Neuronal stem cell (in vitro differentiated cells): Measurements from ENCODE around the gene GRM4.

Source experiments
- DNase-seq: peaks from one replicate; pipeline ENCODE4 v3.0.0-alpha.2; 2013; ENCODE audit warnings: low spot score
- H2AFZ ChIP-seq: one replicate; pipeline ENCODE4 v1.6.1; 2013; ENCODE audit warnings: mild to moderate bottlenecking, low read length, inconsistent platforms
- H2AK5ac ChIP-seq: 2 replicates; pipeline ENCODE4 v1.6.1; 2013; ENCODE audit warnings: low read depth, mild to moderate bottlenecking, inconsistent platforms, low read length, moderate library complexity, mixed read lengths
- H2BK120ac ChIP-seq: 2 replicates; pipeline ENCODE4 v1.6.1; 2013; ENCODE audit warnings: low read depth, mild to moderate bottlenecking, inconsistent platforms, low read length, moderate library complexity, mixed read lengths
- H2BK12ac ChIP-seq: one replicate; pipeline ENCODE4 v1.6.1; 2013; ENCODE audit warnings: low read length, inconsistent platforms
- H2BK15ac ChIP-seq: 2 replicates; pipeline ENCODE4 v1.6.1; 2013; ENCODE audit warnings: mild to moderate bottlenecking, low read length, inconsistent platforms, mixed read lengths
- H2BK5ac ChIP-seq: one replicate; pipeline ENCODE4 v1.6.1; 2013; ENCODE audit warnings: inconsistent platforms, mild to moderate bottlenecking, low read length, moderate library complexity
- H3K14ac ChIP-seq: one replicate; pipeline ENCODE4 v1.6.1; 2013; ENCODE audit warnings: low read length, inconsistent platforms
- H3K18ac ChIP-seq: 2 replicates; pipeline ENCODE4 v1.6.1; 2013; ENCODE audit warnings: low read length, inconsistent platforms
- H3K23ac ChIP-seq: 2 replicates; pipeline ENCODE4 v1.6.1; 2013; ENCODE audit warnings: low read depth, mild to moderate bottlenecking, mixed read lengths, low read length, inconsistent platforms; ENCODE audit not compliant: poor library complexity
- H3K27ac ChIP-seq: replicated peaks from 3 replicates; pipeline ENCODE4 v1.5.1; 2013; ENCODE audit warnings: low read length, inconsistent platforms
- H3K27me3 ChIP-seq, 3 experiments: 2 replicates each; pipeline ENCODE4 v1.6.1; 2013; ENCODE audit warnings: low read length in 3 of 3, mild to moderate bottlenecking in 2 of 3, inconsistent platforms in 1 of 3, low read depth in 1 of 3, mixed read lengths in 1 of 3, moderate library complexity in 1 of 3; ENCODE audit not compliant: control insufficient read depth in 3 of 3, insufficient read depth in 3 of 3
- H3K36me3 ChIP-seq, 2 donors: replicated peaks in 1 of 2; 2 replicates each; pipeline ENCODE4 v1.6.1; 2013; ENCODE audit warnings: low read length in 2 of 2; ENCODE audit not compliant: control insufficient read depth in 2 of 2, insufficient read depth in 2 of 2
- H3K4ac ChIP-seq: 2 replicates; pipeline ENCODE4 v1.6.1; 2013; ENCODE audit warnings: inconsistent platforms, mild to moderate bottlenecking, low read length, moderate library complexity
- H3K4me1 ChIP-seq, 2 donors: 1 replicate in 1 of 2; 2 replicates in 1 of 2; pipeline ENCODE4 v1.6.1; 2013; ENCODE audit warnings: low read length in 2 of 2, low read depth in 1 of 2; ENCODE audit not compliant: control insufficient read depth in 2 of 2, insufficient read depth in 1 of 2
- H3K4me2 ChIP-seq: one replicate; pipeline ENCODE4 v1.6.1; 2013; ENCODE audit warnings: mild to moderate bottlenecking, low read length, inconsistent platforms; ENCODE audit not compliant: insufficient read depth, poor library complexity, severe bottlenecking
- H3K4me3 ChIP-seq, 2 donors: 2 replicates each; pipeline ENCODE4 v1.5.1; 2013; ENCODE audit warnings: low read length in 2 of 2, mild to moderate bottlenecking in 2 of 2, inconsistent platforms in 1 of 2, moderate library complexity in 1 of 2
- H3K79me1 ChIP-seq: one replicate; pipeline ENCODE4 v1.6.1; 2013; ENCODE audit warnings: low read depth, mild to moderate bottlenecking, inconsistent platforms, low read length, moderate library complexity
- H3K9ac ChIP-seq: one replicate; pipeline ENCODE4 v1.6.1; 2013; ENCODE audit warnings: mild to moderate bottlenecking, low read depth, low read length, inconsistent platforms; ENCODE audit not compliant: poor library complexity
- H3K9me3 ChIP-seq, 2 donors: replicated peaks in 1 of 2; 2 replicates each; pipeline versions ENCODE3 to v1.6.1; 2013; ENCODE audit warnings: low read length in 2 of 2, mild to moderate bottlenecking in 2 of 2, inconsistent platforms in 1 of 2, low read depth in 1 of 2, mixed read lengths in 1 of 2, moderate library complexity in 1 of 2; ENCODE audit not compliant: control insufficient read depth in 2 of 2, insufficient read depth in 1 of 2
- H4K8ac ChIP-seq: one replicate; pipeline ENCODE4 v1.6.1; 2013; ENCODE audit warnings: low read depth, mild to moderate bottlenecking, inconsistent platforms, low read length, moderate library complexity
- H4K91ac ChIP-seq: one replicate; pipeline ENCODE4 v1.6.1; 2013; ENCODE audit warnings: low read length, low read depth, mild to moderate bottlenecking, inconsistent platforms; ENCODE audit not compliant: poor library complexity
- WGBS, 2 donors: extraction: QIAGEN DNeasy Blood & Tissue Kit; methylation state at CpG; one replicate each; pipeline ENCODE4 v1.1.7; 2013; ENCODE audit warnings: missing lambda C conversion rate in 2 of 2, mixed read lengths in 1 of 2; ENCODE audit not compliant: insufficient read length in 2 of 2, insufficient replicate concordance in 1 of 2; ENCODE audit errors: extremely low coverage in 2 of 2; 5-methylcytosine and 5-hydroxymethylcytosine counted together

GRM4 gene

DNA sequence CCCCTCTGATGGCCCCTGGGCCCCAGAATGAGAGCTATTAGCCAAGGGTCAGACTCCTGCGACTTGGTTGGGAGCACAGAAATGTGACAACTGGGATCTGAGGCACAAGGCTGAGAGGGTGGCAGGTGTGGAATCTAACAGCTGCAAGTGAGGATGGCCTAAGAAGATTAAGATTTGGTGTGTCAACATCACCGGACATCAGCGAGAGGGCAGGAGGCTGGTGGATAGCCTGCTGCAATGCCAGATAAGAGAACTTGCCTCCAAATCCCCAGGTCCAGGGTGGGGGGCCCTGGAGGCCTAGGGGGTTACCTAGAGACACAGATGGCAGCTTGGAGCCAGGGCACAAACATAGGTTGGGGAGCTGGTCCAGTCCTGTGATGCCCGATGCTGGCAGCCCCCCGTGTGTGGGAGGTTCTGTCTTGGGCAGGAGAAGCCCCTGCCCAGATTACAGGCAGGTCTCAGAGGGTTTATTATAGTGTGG is 155.8 kb downstream of the GRM4 start:
- no peak for DNase-seq
- Histone ChIP-seq H2AK5ac (no peak overlapping the region), H3K4me3 (no peak overlapping the region), H3K4me2 (no peak overlapping the region), H2BK15ac (no peak overlapping the region), H3K4ac (no peak overlapping the region), H3K9ac (peak overlapping the region; percentile 9), H3K27ac (no peak overlapping the region), H2BK5ac (no peak overlapping the region), H3K36me3 (no peaks in the 10 kb centered on the region), H2BK120ac (no peak overlapping the region), H3K79me1 (no peaks in the 10 kb centered on the region), H3K14ac (no peak overlapping the region), H3K23ac (no peak overlapping the region), H3K4me1 (peaks cover 0 to 6% of the 10 kb centered on the region in 2 donors), H4K8ac (no peak overlapping the region), H3K9me3 (peaks cover 0 to 2% of the 10 kb centered on the region in 2 donors), H3K27me3 (no peaks in the 10 kb centered on the region), H2AFZ (no peak overlapping the region), H3K18ac (peak overlapping the region; percentile 11), H4K91ac (no peak overlapping the region), H2BK12ac (no peak overlapping the region)
- WGBS, 2 donors = no CpG with 5 or more reads among the region's 5 CpGs

DNA sequence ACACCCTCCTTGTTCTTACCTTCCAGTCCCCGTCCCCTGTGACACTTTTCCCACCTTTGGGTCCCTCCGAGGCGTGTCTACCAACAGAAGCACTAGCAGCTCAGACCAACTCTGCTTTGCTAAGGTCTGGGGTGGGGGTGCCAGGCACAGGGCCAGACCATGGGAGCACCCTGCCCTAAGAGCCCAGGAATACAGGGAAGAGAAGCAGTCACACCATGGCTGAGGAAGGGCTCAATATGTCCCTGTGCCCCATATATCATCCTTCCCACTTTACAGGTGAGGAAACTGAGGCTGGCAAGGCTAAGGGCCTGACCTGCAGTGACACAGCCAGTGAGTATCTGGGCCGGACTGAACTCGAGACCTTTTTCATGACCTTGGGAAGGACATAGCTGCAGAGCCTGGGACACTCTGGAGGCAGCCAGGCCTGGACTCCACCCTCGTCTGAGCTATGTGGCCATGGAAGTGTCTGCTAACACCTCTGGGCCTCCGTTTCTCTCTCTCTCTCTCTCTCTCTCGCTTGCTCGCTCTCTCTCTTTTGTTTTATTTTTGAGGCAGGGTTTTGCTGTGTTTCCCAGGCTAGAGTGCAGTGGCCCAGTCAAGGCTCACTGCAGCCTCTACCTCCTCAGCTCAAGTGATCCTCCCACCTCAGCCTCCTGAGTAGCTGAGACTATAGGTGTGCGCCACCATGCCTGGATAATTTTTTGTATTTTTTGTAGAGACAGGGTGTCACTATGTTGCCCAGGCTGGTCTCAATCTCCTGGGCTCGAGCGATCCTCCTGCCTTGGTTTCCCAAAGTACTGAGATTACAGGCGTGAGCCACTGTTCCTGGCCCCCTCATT is 156.7 kb downstream of the GRM4 start:
- no peak overlapping the region for H3K4ac ChIP-seq
- peak overlapping the region; percentile 58 for H3K18ac ChIP-seq
- no peak overlapping the region for H3K14ac ChIP-seq
- no peaks in the 10 kb centered on the region for H3K36me3 ChIP-seq
- H3K27ac ChIP-seq = no peak overlapping the region
- peak overlapping the region; percentile 56 for H2BK5ac ChIP-seq
- H2AK5ac ChIP-seq = peak overlapping the region; percentile 5
- H3K27me3 ChIP-seq = no peaks in the 10 kb centered on the region
- peak overlapping the region; percentile 24 for H2BK15ac ChIP-seq
- H3K9me3 ChIP-seq = peaks cover 0 to 2% of the 10 kb centered on the region in 2 donors
- WGBS, 2 donors = no CpG with 5 or more reads among the region's 13 CpGs
- H3K9ac ChIP-seq = no peak overlapping the region
- no peak for DNase-seq
- no peak overlapping the region for H2BK120ac ChIP-seq
- H3K4me1 ChIP-seq = peaks cover 0 to 6% of the 10 kb centered on the region in 2 donors
- H4K91ac ChIP-seq = no peak overlapping the region
- H4K8ac ChIP-seq = no peak overlapping the region
- no peak overlapping the region for H2BK12ac ChIP-seq
- no peak overlapping the region for H3K4me2 ChIP-seq
- H3K23ac ChIP-seq = no peak overlapping the region
- no peak overlapping the region for H2AFZ ChIP-seq
- H3K4me3 ChIP-seq = no peak overlapping the region
- no peaks in the 10 kb centered on the region for H3K79me1 ChIP-seq

DNA sequence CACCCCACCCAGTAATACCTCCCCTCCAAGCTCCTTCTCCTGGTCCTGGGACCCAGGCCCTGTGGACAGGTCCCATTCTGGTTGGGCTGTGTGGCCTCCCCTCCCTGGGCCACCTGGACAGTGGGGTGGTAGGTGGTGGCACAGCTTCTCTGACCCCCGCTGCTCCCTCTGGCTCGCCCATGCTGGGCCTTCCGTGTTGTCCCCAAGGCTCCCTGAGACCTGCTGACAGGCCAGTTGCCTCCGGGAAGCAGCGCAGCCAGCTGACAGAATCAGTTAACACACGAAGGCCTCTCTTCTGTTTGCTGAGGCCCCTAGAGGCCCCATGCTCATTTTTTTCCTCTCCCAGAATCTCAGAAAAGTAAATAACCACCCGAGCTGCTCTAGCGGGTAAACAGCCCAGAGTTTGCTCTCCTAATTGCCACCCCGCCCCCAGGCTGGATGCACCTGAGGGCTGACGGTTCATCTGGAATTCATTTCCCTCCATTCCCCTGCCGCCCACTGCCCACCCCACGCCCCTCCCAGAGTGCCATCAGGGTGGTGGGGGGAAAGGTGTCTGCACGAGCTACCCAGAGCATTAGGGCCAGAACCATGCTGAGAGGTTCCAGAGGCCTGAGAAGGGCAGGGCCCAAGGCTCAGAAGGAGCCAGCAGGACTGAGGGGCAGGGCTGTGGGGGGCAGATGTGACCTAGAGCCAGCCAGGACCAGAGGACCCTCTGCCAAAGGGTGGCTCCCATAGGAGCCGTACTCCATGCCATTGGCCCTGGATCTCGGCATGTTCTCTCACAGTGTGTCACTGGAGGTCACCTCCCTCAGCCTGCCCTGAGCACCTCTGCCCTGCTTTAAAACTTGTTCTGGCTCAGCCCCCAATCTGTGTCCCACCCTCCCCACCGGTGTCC is 157.5 kb downstream of the GRM4 start:
- Histone ChIP-seq H4K91ac (no peak overlapping the region), H3K79me1 (no peaks in the 10 kb centered on the region), H2BK120ac (no peak overlapping the region), H3K4me1 (peaks cover 0 to 4% of the 10 kb centered on the region in 2 donors), H4K8ac (no peak overlapping the region), H3K36me3 (no peaks in the 10 kb centered on the region), H2BK12ac (peak overlapping the region; percentile 30), H3K9ac (no peak overlapping the region), H3K27ac (no peak overlapping the region), H3K14ac (peak overlapping the region; percentile 42), H3K18ac (peak overlapping the region; percentile 69), H2BK15ac (peak overlapping the region; percentile 24), H3K23ac (peak overlapping the region; percentile 34), H2AFZ (no peak overlapping the region), H2AK5ac (peak overlapping the region; percentile 92), H3K27me3 (no peaks in the 10 kb centered on the region), H2BK5ac (peak overlapping the region; percentile 56), H3K4me2 (no peak overlapping the region), H3K4ac (no peak overlapping the region), H3K9me3 (peaks cover 0 to 2% of the 10 kb centered on the region in 2 donors), H3K4me3 (no peak overlapping the region)
- whole genome bisulfite sequencing, 2 donors = no CpG with 5 or more reads among the region's 16 CpGs
- no peak for DNase-seq
